Activated T-cell treated with anti-CD3 and anti-CD28 coated beads, Interleukin-2, amount 50 U/mL, for 4 hours (primary cell): ENCODE measurements around the gene PAK1IP1. TPM values are rescaled to one million over a fixed set of nuclear protein-coding genes. Genes with fewer than 3 reads are reported as not detected.
"Not testable (repeated sequence)": the region's sequence is repeated elsewhere in the genome, so short reads cannot be mapped to it uniquely, and the experiment has no call there.

Experiments used
- ATAC-seq, 2 donors: fragments of 200-7000 bp; cut with Tn5 transposase; one replicate each; pipeline ENCODE4 v1.10.0; 2021
- DNase-seq: peaks from one replicate; pipeline ENCODE4 v3.0.0-alpha.2; 2020
- H3K27me3 Mint-ChIP-seq: one replicate; pipeline ENCODE4 v1.8.0; 2021; ENCODE audit warnings: low read depth, mixed read lengths
- H3K36me3 Mint-ChIP-seq: one replicate; pipeline ENCODE4 v1.8.0; 2022; ENCODE audit warnings: mixed read lengths; ENCODE audit not compliant: insufficient read depth
- H3K4me1 Mint-ChIP-seq: one replicate; pipeline ENCODE4 v1.8.0; 2021; ENCODE audit warnings: low read depth, mixed read lengths
- H3K4me3 Mint-ChIP-seq: one replicate; pipeline ENCODE4 v1.8.0; 2021; ENCODE audit warnings: mild to moderate bottlenecking, moderate library complexity, mixed read lengths
- H3K9me3 Mint-ChIP-seq: one replicate; pipeline ENCODE4 v1.8.0; 2021; ENCODE audit warnings: mixed read lengths
- total RNA-seq, 3 donors: library from RNA; stranded (reverse); gene quantifications; one replicate each; pipeline ENCODE4 v1.2.1, GENCODE V29; 2021

The PAK1IP1 gene
- total RNA-seq, 3 donors from 2014 or later = 79.2 to 87.9 (median 87.6) TPM

- H3K9me3 Mint-ChIP-seq, DNase-seq, H3K36me3 Mint-ChIP-seq, H3K27me3 Mint-ChIP-seq, ATAC-seq: not testable (repeated sequence)
- peaks cover 43% of the 10 kb centered on the region for H3K4me1 Mint-ChIP-seq
- H3K4me3 Mint-ChIP-seq = peak overlapping the region; percentile 91
These were observed 26.4 kb downstream of the PAK1IP1 start for GRCh38 chr6:10720960-10721849.

- peak overlapping the region; percentile 91 for H3K4me3 Mint-ChIP-seq
- ATAC-seq = no peak
- H3K27me3 Mint-ChIP-seq = no peaks in the 10 kb centered on the region
- DNase-seq = no peak
- H3K4me1 Mint-ChIP-seq = peaks cover 43% of the 10 kb centered on the region
- no peaks in the 10 kb centered on the region for H3K9me3 Mint-ChIP-seq
- H3K36me3 Mint-ChIP-seq = peaks cover 7% of the 10 kb centered on the region
These were observed 27.2 kb downstream of the PAK1IP1 start for GRCh38 chr6:10721850-10722569.

GRCh38 chr6:10722570-10722819, 27.7 kb downstream of the PAK1IP1 start:
- Mint-ChIP-seq H3K27me3 (no peaks in the 10 kb centered on the region), H3K9me3 (no peaks in the 10 kb centered on the region), H3K4me1 (peaks cover 43% of the 10 kb centered on the region), H3K36me3 (peaks cover 9% of the 10 kb centered on the region), H3K4me3 (peak overlapping the region; percentile 91)
- ATAC-seq (no peak), DNase-seq (no peak)

- Mint-ChIP-seq H3K27me3 (no peaks in the 10 kb centered on the region), H3K4me3 (peak within 1 kb of the TSS; percentile 91), H3K9me3 (no peaks in the 10 kb centered on the region), H3K4me1 (peaks cover 43% of the 10 kb centered on the region), H3K36me3 (peaks cover 13% of the 10 kb centered on the region)
- peak; percentile 92 to 96 for ATAC-seq
- DNase-seq = peak; percentile 78
These were observed 28.2 kb downstream of the PAK1IP1 start, which contains the start of gene TMEM14C for GRCh38 chr6:10722820-10723566. Gene TMEM14C, plus strand, starts transcription at chr6:10723070. Its CDS starts 1,544 bp downstream, at chr6:10724614.

- Mint-ChIP-seq H3K4me3 (peak overlapping the region; percentile 91), H3K9me3 (no peaks in the 10 kb centered on the region), H3K27me3 (no peaks in the 10 kb centered on the region), H3K36me3 (peaks cover 13% of the 10 kb centered on the region), H3K4me1 (peaks cover 43% of the 10 kb centered on the region)
- ATAC-seq = no peak
- no peak for DNase-seq
These were observed 28.8 kb downstream of the PAK1IP1 start for GRCh38 chr6:10723567-10723881.

- DNase-seq (no peak), ATAC-seq (no peak)
- Mint-ChIP-seq H3K4me1 (peaks cover 40% of the 10 kb centered on the region), H3K36me3 (peaks cover 13% of the 10 kb centered on the region), H3K4me3 (peak overlapping the region; percentile 91), H3K27me3 (no peaks in the 10 kb centered on the region), H3K9me3 (no peaks in the 10 kb centered on the region)
These were observed 30.3 kb downstream of the PAK1IP1 start for GRCh38 chr6:10725044-10725443.

- no peak for ATAC-seq
These were observed 30.9 kb downstream of the PAK1IP1 start for GRCh38 chr6:10725716-10726115.

GRCh38 chr6:10730254-10730653, 35.5 kb downstream of the PAK1IP1 start:
- no peak for ATAC-seq
- H3K9me3 Mint-ChIP-seq = no peaks in the 10 kb centered on the region
- no peak for DNase-seq
- H3K36me3 Mint-ChIP-seq = peaks cover 19% of the 10 kb centered on the region
- H3K4me1 Mint-ChIP-seq = peaks cover 9% of the 10 kb centered on the region
- no peak overlapping the region for H3K4me3 Mint-ChIP-seq
- H3K27me3 Mint-ChIP-seq = no peaks in the 10 kb centered on the region

More at GRCh38 chr6:10725716-10726115, 30.9 kb downstream of the PAK1IP1 start:
- H3K36me3 Mint-ChIP-seq = peaks cover 18% of the 10 kb centered on the region
- DNase-seq = no peak
- H3K4me1 Mint-ChIP-seq = peaks cover 40% of the 10 kb centered on the region
- H3K9me3 Mint-ChIP-seq = no peaks in the 10 kb centered on the region
- no peak overlapping the region for H3K4me3 Mint-ChIP-seq
- no peaks in the 10 kb centered on the region for H3K27me3 Mint-ChIP-seq

- DNase-seq = no peak
- Mint-ChIP-seq H3K36me3 (peaks cover 6% of the 10 kb centered on the region), H3K9me3 (no peaks in the 10 kb centered on the region), H3K27me3 (no peaks in the 10 kb centered on the region), H3K4me1 (peaks cover 4% of the 10 kb centered on the region), H3K4me3 (no peak overlapping the region)
- no peak for ATAC-seq
These were observed 38.5 kb downstream of the PAK1IP1 start for GRCh38 chr6:10733151-10733715.

- Mint-ChIP-seq H3K4me3 (no peak overlapping the region), H3K36me3 (peaks cover 6% of the 10 kb centered on the region), H3K27me3 (no peaks in the 10 kb centered on the region), H3K9me3 (no peaks in the 10 kb centered on the region), H3K4me1 (peaks cover 4% of the 10 kb centered on the region)
- DNase-seq (no peak), ATAC-seq (no peak)
These were observed 39.1 kb downstream of the PAK1IP1 start for GRCh38 chr6:10733863-10734262.

GRCh38 chr6:10736731-10737130, 42.0 kb downstream of the PAK1IP1 start:
- Mint-ChIP-seq H3K4me1 (peaks cover 4% of the 10 kb centered on the region), H3K9me3 (no peaks in the 10 kb centered on the region), H3K36me3 (no peaks in the 10 kb centered on the region), H3K4me3 (no peak overlapping the region), H3K27me3 (no peaks in the 10 kb centered on the region)
- ATAC-seq (no peak), DNase-seq (no peak)

GRCh38 chr6:10740061-10740460, 45.3 kb downstream of the PAK1IP1 start:
- ATAC-seq = no peak
- H3K36me3 Mint-ChIP-seq = peaks cover under 1% of the 10 kb centered on the region
- no peaks in the 10 kb centered on the region for H3K27me3 Mint-ChIP-seq

GRCh38 chr6:10741643-10742042, 46.9 kb downstream of the PAK1IP1 start:
- H3K27me3 Mint-ChIP-seq, H3K9me3 Mint-ChIP-seq, DNase-seq, H3K4me3 Mint-ChIP-seq, ATAC-seq, H3K36me3 Mint-ChIP-seq, H3K4me1 Mint-ChIP-seq: not testable (repeated sequence)

More at GRCh38 chr6:10740061-10740460, 45.3 kb downstream of the PAK1IP1 start:
- no peaks in the 10 kb centered on the region for H3K4me1 Mint-ChIP-seq
- no peak for DNase-seq
- H3K4me3 Mint-ChIP-seq = no peak overlapping the region
- H3K9me3 Mint-ChIP-seq = no peaks in the 10 kb centered on the region

GRCh38 chr6:10742251-10742650, 47.5 kb downstream of the PAK1IP1 start:
- ATAC-seq = no peak
- H3K27me3 Mint-ChIP-seq = no peaks in the 10 kb centered on the region
- H3K36me3 Mint-ChIP-seq = peaks cover 2% of the 10 kb centered on the region
- DNase-seq = no peak
- no peaks in the 10 kb centered on the region for H3K9me3 Mint-ChIP-seq
- H3K4me1 Mint-ChIP-seq = peaks cover 9% of the 10 kb centered on the region
- H3K4me3 Mint-ChIP-seq = no peak overlapping the region
